Stimulated activated memory B cell treated with anti-CD40 and anti-IgM and Interleukin-4, amounts not matched to agents 10 μg/mL and 1 μg/mL and 100 μg/mL, for 72 hours (primary cell): ENCODE data around the gene AJM1.
"Not testable (repeated sequence)": the region's sequence is repeated elsewhere in the genome, so short reads cannot be mapped to it uniquely, and the experiment has no call there.

ENCODE experiments used
- ATAC-seq: fragments of 150-1000 bp; cut with Tn5 transposase; 2 replicates; pipeline ENCODE4 v1.10.0; 2021
- H3K27ac Mint-ChIP-seq: one replicate; pipeline ENCODE4 v1.8.0; 2022; ENCODE audit warnings: mild to moderate bottlenecking, mixed read lengths
- H3K27me3 Mint-ChIP-seq: one replicate; pipeline ENCODE4 v1.8.0; 2022; ENCODE audit warnings: mixed read lengths
- H3K36me3 Mint-ChIP-seq: one replicate; pipeline ENCODE4 v1.8.0; 2022; ENCODE audit warnings: mixed read lengths
- H3K4me1 Mint-ChIP-seq: one replicate; pipeline ENCODE4 v1.8.0; 2022; ENCODE audit warnings: mixed read lengths
- H3K4me3 Mint-ChIP-seq: one replicate; pipeline ENCODE4 v1.8.0; 2022; ENCODE audit warnings: mild to moderate bottlenecking, moderate library complexity, mixed read lengths
- H3K9me3 Mint-ChIP-seq: one replicate; pipeline ENCODE4 v1.8.0; 2022; ENCODE audit warnings: mixed read lengths

Gene AJM1

DNA sequence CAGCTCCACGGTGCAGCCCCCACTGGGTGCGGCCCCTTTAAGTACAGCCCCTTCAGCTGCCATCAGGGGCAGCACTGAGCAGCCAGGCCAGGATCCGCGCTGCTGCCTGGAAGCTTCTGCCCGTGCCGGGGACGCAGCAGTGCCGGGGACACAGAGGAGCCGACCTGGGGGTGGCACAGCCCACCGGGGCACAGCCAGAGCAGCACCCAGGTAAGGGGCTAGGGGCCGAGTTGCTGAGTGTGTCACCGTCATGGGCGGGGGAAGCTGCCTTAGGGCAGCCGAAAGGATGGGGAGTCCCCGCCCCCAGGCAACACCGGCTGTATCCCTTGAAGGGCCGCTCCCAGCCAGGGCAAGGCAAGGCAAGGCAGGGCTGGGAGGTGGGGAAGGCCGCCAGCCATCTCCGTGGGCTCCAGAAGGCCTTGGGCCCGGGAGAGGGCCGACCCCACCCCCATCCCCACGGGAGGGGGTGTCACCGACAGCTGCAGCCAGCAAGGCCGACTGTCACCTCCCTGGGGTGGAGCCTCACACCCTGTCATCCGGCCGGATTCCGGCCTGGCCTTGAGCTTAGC, at the start of gene AJM1:
TSS of gene AJM1 (plus strand) at position 99 of the 569 bp plus-strand sequence. CDS start 1,937 bp downstream, outside the sequence.
- peak within 1 kb of the TSS; percentile 73 for H3K27ac Mint-ChIP-seq
- peak within 1 kb of the TSS; percentile 91 for H3K4me3 Mint-ChIP-seq
- ATAC-seq: peak; percentile 88
- not testable (repeated sequence) for H3K27me3 Mint-ChIP-seq, H3K9me3 Mint-ChIP-seq, H3K36me3 Mint-ChIP-seq
- H3K4me1 Mint-ChIP-seq: peaks cover 19% of the 10 kb centered on the region

DNA sequence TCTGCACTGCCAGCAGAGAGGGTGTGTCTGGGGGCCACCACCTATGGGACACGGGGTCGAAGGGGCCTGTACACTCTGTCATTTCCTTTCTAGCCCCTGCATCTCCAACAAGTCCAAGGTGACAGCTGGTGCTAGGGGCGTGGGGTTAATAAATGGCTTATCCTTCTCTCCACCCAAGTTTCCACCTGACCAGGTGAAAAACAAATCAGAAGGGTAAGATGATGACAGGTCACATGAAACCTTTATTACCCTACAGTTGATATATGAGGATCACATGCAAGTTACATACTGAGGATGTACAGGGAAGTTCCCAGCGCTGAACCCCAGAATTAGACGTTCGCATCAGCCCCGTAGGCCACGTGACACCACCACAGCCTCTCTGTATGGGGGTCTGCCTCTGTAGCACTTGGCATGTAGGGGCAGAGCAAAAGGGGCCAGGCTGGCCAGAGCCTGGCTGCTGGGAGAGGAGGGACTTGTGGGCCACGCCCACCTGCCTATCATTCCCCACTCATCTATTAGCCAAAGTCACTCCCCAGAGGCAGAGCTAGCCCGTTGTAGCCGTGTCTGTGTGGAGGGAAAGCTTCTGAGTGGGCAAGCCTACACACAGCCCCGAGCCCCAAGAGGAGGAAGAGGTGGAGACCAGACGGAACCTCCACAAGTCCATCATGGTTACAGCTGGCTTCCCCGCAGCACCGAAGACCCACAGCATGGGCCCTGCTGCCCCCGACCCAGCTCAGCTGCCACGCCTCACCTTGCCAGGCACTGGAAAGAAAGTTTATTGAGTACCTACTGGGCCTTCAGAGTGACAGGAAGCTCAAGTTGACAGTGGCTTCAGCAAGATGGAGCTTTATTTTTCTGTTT, 49.0 kb upstream of the AJM1 start:
- no peak for ATAC-seq
- H3K27me3 Mint-ChIP-seq: peaks cover 21% of the 10 kb centered on the region
- no peak overlapping the region for H3K27ac Mint-ChIP-seq
- H3K4me1 Mint-ChIP-seq: peaks cover 25% of the 10 kb centered on the region
- no peaks in the 10 kb centered on the region for H3K9me3 Mint-ChIP-seq
- H3K36me3 Mint-ChIP-seq: no peaks in the 10 kb centered on the region
- no peak overlapping the region for H3K4me3 Mint-ChIP-seq

DNA sequence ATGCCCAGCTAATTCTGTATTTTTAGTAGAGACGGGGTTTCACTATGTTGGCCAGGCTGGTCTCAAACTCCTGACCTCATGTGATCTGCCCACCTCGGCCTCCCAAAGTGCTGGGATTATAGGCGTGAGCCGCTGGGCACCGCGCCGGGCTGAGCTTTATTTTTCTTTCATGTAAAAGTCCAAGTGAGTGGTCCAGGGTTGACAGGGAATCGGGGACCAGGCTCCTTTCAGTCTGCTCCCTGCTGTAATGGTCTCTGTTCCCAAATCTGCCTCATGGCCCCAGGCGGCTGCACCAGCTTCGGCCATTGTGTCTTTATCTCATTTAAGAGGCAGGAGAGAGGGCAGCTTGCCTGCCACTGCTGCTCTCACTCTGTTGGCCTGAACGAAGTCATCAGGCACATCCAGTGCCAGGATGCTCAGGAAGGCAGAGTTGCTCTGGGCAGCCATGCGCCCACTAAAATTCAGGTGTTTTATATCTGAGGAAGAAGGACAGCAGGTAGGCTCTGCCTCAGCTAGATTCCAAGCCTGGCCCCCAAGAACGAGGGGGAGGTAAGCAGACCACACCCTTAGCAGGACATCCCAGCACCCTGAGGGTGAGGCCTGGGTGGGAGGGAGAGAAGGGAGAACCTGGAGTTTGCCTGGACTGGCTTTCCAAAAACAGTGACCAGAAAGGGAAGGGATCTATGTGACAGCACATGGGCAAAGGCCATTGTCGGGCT, 47.8 kb upstream of the AJM1 start:
- H3K36me3 Mint-ChIP-seq: no peaks in the 10 kb centered on the region
- no peaks in the 10 kb centered on the region for H3K9me3 Mint-ChIP-seq
- H3K27ac Mint-ChIP-seq: no peak overlapping the region
- H3K4me3 Mint-ChIP-seq: no peak overlapping the region
- ATAC-seq: no peak
- H3K27me3 Mint-ChIP-seq: peaks cover 30% of the 10 kb centered on the region
- peaks cover 27% of the 10 kb centered on the region for H3K4me1 Mint-ChIP-seq

DNA sequence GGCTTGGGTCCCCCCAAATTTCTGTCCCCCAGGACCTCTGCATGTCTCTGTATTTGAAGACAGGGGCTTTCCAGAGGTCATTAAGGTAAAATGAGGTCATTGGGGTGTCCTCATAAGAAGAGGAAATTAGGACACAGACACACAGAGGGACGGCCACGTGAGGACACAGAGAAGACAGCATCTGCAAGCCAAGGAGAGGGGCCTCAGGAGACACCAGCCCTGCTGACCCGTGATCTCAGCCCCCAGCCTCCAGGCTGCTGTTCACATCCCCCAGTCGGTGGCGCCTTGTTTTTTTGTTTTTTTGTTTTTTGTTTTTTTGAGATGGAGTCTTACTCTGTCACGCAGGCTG, 47.3 kb upstream of the AJM1 start:
- Mint-ChIP-seq H3K4me3 (no peak overlapping the region), H3K9me3 (no peaks in the 10 kb centered on the region), H3K27ac (no peak overlapping the region), H3K4me1 (peaks cover 32% of the 10 kb centered on the region), H3K27me3 (peaks cover 30% of the 10 kb centered on the region), H3K36me3 (no peaks in the 10 kb centered on the region)
- no peak for ATAC-seq

DNA sequence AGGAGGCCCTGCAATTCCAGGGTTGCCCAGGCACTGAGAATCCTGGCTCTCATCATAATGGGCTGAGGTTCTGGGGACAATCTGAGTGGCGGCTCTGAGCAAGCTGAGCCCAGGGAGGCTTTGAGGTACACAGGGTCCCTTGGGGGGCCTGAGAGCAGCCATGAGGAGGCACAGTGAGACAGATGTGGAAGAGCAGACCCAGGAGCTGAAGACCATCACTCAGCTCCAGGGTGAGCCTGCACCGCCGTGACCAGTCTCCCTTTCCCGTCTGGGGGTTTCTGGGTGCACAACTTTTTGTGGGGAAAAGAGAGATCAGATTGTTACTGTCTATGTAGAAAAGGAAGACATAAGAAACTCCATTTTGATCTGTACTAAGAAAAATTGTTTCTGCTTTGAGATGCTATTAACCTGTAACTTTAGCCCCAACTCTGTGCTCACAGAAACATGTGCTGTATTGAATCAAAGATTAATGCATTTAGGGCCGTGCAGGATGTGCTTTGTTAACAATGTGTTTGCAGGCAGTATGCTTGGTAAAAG, 46.0 kb upstream of the AJM1 start, which contains the start of gene CCDC183:
TSS of gene CCDC183 (plus strand) at position 101 of the 537 bp plus-strand sequence. CDS start at position 161, 60 bp downstream.
- Mint-ChIP-seq H3K36me3 (no peaks in the 10 kb centered on the region), H3K27me3 (peaks cover 30% of the 10 kb centered on the region), H3K4me1 (peaks cover 43% of the 10 kb centered on the region), H3K27ac (no peak within 1 kb of the TSS), H3K9me3 (no peaks in the 10 kb centered on the region), H3K4me3 (no peak within 1 kb of the TSS)
- ATAC-seq: no peak

DNA sequence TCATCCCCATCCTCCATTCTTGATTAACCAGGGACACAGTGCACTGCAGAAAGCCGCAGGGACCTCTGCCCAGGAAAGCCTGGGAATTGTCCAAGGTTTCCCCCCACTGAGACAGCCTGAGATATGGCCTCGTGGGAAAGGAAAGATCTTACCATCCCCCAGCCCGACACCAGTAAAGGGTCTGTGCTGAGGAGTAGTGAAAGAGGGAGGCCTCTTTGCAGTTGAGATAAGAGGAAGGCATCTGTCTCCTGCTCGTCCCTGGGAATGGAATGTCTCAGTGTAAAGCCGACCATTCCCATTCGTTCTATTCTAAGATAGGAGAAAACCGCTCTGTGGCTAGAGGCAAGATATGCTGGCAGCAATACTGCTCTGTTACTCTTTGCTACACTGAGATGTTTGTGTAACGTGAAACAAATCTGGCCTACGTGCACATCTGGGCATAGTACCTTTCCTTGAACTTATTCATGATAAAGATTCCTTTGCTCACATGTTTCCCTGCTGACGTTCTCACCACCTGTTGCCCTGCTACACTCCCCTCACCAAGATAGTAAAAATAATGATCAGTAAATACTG, 45.4 kb upstream of the AJM1 start:
- H3K4me3 Mint-ChIP-seq, H3K9me3 Mint-ChIP-seq, H3K36me3 Mint-ChIP-seq, H3K27ac Mint-ChIP-seq, ATAC-seq: not testable (repeated sequence)
- H3K4me1 Mint-ChIP-seq: peaks cover 41% of the 10 kb centered on the region
- H3K27me3 Mint-ChIP-seq: peaks cover 30% of the 10 kb centered on the region

DNA sequence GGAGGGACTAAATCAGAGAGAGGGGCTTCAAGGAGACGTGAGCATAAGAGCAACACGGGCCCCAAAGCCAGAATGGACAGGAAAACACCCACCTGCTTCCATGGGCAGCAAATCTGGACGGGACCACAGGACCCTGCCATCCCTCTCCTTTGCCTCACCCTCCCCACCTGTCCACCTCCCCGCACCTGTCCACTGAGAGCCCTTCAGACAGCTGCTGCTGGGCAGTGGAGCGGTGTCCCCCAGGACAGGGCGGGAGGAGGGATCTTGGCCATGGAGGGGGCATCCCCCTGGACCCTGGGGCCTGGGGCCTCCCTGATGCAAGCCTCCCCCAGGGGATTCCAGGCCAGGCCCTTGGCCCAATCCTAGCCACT, 43.6 kb upstream of the AJM1 start:
- Mint-ChIP-seq H3K9me3 (no peaks in the 10 kb centered on the region), H3K27me3 (peaks cover 30% of the 10 kb centered on the region), H3K4me1 (peaks cover 44% of the 10 kb centered on the region), H3K27ac (no peak overlapping the region), H3K4me3 (no peak overlapping the region), H3K36me3 (peaks cover 5% of the 10 kb centered on the region)
- ATAC-seq: no peak

DNA sequence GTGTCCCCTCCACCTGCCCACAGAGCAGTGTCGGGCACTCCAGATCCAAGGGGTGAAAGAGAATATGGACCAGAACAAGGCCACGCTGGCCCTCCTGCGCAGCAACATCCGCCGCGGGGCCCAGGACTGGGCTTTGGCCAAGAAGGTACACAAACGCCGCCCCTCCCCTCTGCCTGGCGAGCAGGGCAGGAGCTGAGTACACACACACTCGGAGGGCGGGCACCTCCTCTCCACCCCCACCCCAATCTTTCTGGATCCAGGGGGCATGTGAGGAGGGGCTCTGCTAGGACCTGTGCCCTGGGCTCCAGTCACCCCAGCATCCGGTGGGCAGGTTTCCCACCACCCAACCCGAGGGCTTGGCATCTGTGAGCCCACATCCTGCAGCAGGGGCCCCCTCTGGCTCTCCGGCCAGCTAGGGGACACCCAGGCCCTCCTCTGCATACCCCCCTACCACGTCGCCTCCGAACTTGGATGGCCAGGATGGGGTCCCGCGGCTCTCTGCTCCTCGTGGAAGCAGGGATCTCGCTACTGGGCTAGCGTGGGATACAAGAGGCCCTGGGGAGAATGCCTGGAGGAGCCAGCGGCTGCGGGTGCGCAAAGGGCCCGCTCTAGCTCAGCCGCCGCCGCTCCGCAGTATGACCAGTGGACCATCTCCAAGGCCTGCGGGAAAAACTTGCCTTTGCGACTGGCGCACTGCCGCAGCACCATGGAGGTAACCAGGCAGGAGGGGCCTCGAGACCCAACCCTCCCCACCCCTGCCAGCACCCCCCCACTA, 43.0 kb upstream of the AJM1 start:
- H3K27ac Mint-ChIP-seq: no peak overlapping the region
- peak overlapping the region; percentile 77 for H3K4me3 Mint-ChIP-seq
- H3K27me3 Mint-ChIP-seq: peaks cover 30% of the 10 kb centered on the region
- no peaks in the 10 kb centered on the region for H3K9me3 Mint-ChIP-seq
- H3K4me1 Mint-ChIP-seq: peaks cover 49% of the 10 kb centered on the region
- no peak for ATAC-seq
- peaks cover 10% of the 10 kb centered on the region for H3K36me3 Mint-ChIP-seq

DNA sequence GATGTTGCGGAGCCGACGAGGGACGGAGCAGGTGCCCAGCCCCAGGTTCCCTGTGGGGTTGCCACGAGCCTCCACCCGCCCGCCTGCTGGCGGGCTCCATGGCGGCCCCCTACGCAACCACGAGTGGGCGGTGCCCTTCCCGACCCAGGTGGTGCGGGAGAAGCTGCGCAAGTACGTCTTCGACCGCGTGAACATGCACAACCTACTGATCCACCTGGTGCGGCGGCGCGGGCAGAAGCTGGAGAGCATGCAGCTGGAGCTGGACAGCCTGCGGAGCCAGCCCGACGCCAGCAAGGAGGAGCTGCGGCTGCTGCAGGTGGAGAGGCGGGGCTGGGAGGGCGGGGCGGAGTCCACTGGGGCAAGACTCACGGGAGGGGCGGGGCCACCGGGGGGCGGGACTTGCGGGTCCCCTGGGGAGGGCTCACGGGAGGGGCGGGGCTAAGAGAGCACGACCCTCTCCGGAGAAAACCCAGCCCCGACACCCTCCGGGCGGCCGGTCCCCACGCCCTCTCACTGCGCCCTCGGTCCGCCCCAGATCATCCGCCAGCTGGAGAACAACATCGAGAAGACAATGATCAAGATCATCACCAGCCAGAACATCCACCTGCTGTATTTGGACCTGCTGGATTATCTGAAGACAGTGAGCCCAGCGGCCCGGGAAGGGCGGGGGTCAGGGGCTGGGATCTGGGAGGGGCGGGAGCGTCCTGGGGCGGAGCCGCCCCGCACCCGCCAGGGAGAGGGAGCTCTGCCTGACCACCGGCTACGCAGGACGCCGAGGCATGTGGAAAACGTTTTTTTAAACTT, 42.2 kb upstream of the AJM1 start:
- peak; percentile 80 for ATAC-seq
- H3K4me1 Mint-ChIP-seq: peaks cover 49% of the 10 kb centered on the region
- peak overlapping the region; percentile 57 for H3K27ac Mint-ChIP-seq
- H3K9me3 Mint-ChIP-seq: no peaks in the 10 kb centered on the region
- H3K4me3 Mint-ChIP-seq: peak overlapping the region; percentile 77
- H3K36me3 Mint-ChIP-seq: peaks cover 10% of the 10 kb centered on the region
- peaks cover 30% of the 10 kb centered on the region for H3K27me3 Mint-ChIP-seq

DNA sequence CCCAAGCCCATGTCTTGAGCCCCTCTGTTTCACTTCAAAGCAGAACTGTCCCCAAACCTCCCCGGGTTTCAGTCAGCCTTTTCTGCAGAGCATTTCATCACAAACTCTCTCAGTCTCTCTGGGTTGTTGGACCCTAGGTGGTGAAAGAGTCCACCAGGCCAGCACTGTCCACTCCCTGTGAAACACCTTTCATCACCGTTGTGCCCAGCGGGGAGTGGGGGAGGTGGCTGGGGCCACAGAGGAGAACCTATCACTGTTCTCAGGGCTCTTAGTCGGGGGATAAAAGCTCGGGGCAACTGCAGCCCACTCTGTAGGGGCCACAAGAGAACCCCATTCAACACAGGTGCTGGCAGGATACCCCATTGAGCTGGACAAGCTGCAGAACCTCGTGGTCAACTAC, 40.0 kb upstream of the AJM1 start:
- peaks cover 19% of the 10 kb centered on the region for H3K27me3 Mint-ChIP-seq
- peaks cover 54% of the 10 kb centered on the region for H3K4me1 Mint-ChIP-seq
- H3K9me3 Mint-ChIP-seq: no peaks in the 10 kb centered on the region
- ATAC-seq: no peak
- no peak overlapping the region for H3K4me3 Mint-ChIP-seq
- H3K27ac Mint-ChIP-seq: no peak overlapping the region
- peaks cover 15% of the 10 kb centered on the region for H3K36me3 Mint-ChIP-seq

DNA sequence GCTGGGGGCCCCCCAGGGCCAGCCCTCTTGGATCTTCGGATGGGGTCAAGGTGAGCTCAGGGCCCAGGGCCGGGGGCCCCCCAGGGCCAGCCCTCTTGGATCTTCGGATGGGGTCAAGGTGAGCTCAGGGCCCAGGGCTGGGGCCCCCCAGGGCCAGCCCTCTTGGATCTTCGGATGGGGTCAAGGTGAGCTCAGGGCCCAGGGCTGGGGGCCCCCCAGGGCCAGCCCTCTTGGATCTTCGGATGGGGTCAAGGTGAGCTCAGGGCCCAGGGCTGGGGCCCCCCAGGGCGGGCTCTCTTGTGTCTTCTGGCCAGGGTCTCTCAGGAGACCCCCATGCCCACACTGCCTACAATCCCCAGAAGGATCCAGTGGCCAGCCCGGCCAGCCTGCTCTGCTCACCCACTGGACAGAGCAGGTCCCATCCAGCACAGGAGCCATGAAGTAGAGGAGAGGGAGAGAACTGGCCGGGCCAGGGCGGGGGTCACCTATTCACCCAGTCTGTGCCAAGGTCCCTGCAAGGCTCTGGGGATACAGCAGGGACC, 39.2 kb upstream of the AJM1 start:
- H3K9me3 Mint-ChIP-seq, H3K27ac Mint-ChIP-seq, H3K4me3 Mint-ChIP-seq, ATAC-seq: not testable (repeated sequence)
- Mint-ChIP-seq H3K27me3 (peaks cover 11% of the 10 kb centered on the region), H3K36me3 (peaks cover 15% of the 10 kb centered on the region), H3K4me1 (peaks cover 55% of the 10 kb centered on the region)

DNA sequence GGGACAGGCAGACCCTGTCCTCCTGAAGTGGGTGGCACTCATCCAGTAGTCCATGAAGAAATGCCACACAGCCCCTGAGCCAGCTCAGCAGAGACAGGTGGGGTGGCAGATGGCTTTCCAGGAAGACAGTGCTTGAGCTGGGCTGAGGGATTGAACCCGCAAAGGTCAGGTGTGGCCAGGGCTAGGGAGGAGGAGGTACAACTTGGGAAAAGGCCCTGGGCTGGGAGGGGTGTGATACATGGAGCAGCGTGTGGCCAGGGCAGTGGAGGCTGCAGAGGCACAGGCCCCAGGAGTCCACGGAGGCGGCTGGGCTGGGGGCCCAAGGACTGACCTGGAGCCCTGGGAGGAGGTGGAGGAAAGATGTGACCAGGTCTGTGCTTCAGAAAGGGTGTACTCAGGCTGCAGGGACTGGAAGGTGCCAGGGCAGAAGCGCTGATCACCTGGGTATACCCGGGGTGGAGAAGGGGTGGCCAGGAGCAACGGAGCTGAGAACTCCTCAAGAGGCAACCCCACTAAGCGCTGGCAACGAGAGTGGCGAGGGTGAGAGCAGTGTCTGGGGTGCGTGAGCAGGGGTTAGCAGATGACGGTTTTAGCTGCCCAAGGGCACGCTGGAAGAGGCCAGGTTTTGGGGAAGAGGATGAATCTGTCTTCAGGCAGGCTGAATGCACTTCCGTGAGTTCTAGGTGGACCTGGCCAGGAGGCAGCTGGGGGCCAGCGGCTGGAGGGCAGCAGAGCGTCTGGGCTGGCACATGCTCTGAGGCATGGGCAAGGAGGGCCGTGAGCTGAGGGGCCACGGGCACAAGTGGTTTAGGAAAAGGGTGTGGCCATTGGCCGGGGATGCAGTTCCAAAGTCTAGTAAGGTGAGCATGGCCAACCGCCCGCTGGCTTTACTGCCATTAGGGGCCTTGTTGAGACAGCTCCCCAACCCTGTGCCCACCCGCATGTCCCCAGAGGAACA, 38.4 kb upstream of the AJM1 start:
- Mint-ChIP-seq H3K9me3 (no peaks in the 10 kb centered on the region), H3K36me3 (peaks cover 15% of the 10 kb centered on the region), H3K27ac (no peak overlapping the region), H3K27me3 (peaks cover 4% of the 10 kb centered on the region), H3K4me1 (peaks cover 58% of the 10 kb centered on the region), H3K4me3 (no peak overlapping the region)
- no peak for ATAC-seq
